Natural killer cell (primary cell): Measurements from ENCODE around the gene ZBTB44. TPM values are rescaled to one million over a fixed set of nuclear protein-coding genes. Genes with fewer than 3 reads are reported as not detected.
"Not testable (repeated sequence)": the region's sequence is repeated elsewhere in the genome, so short reads cannot be mapped to it uniquely, and the experiment has no call there.

ENCODE experiments used
- ATAC-seq, 3 donors: fragments of 150-1000 bp in 2 of 3; fragments of 200-7000 bp in 1 of 3; cut with Tn5 transposase; 1 replicate in 1 of 3; 2 replicates in 2 of 3; pipeline ENCODE4 v1.10.0; 2021; ENCODE audit warnings: mild to moderate bottlenecking in 2 of 3, moderate library complexity in 2 of 3
- DNase-seq, 2 donors: peaks; one replicate each; pipeline versions ENCODE4 v3.0.0 to v3.0.0-alpha.2; 2013 to 2021; ENCODE audit warnings: mixed read lengths in 1 of 2
- H3K27ac ChIP-seq: one replicate; pipeline ENCODE4 v1.5.1; 2013; ENCODE audit warnings: mild to moderate bottlenecking, low read length
- H3K27me3 ChIP-seq: one replicate; pipeline ENCODE4 v1.6.1; 2013; ENCODE audit warnings: low read length; ENCODE audit not compliant: control insufficient read depth, insufficient read depth
- H3K36me3 ChIP-seq: one replicate; pipeline ENCODE4 v1.6.1; 2013; ENCODE audit warnings: low read length; ENCODE audit not compliant: control insufficient read depth, insufficient read depth
- H3K4me1 ChIP-seq: one replicate; pipeline ENCODE4 v1.6.1; 2013; ENCODE audit warnings: low read length; ENCODE audit not compliant: control insufficient read depth, insufficient read depth
- H3K4me3 ChIP-seq: one replicate; pipeline ENCODE4 v1.5.1; 2013; ENCODE audit warnings: low read length
- H3K9me3 ChIP-seq: one replicate; pipeline ENCODE4 v1.6.1; 2013; ENCODE audit warnings: low read length; ENCODE audit not compliant: control insufficient read depth, insufficient read depth
- H3K27ac Mint-ChIP-seq, 2 donors: one replicate each; pipeline ENCODE4 v1.8.0; 2022; ENCODE audit warnings: mild to moderate bottlenecking in 2 of 2, mixed read lengths in 2 of 2, moderate library complexity in 1 of 2
- H3K27me3 Mint-ChIP-seq, 2 donors: one replicate each; pipeline ENCODE4 v1.8.0; 2022; ENCODE audit warnings: low read depth in 2 of 2, mixed read lengths in 2 of 2
- H3K36me3 Mint-ChIP-seq: one replicate; pipeline ENCODE4 v1.8.0; 2022; ENCODE audit warnings: mixed read lengths
- H3K4me1 Mint-ChIP-seq, 2 donors: one replicate each; pipeline ENCODE4 v1.8.0; 2022; ENCODE audit warnings: mixed read lengths in 2 of 2
- H3K4me3 Mint-ChIP-seq: one replicate; pipeline ENCODE4 v1.8.0; 2022; ENCODE audit warnings: mild to moderate bottlenecking, moderate library complexity, mixed read lengths
- H3K9me3 Mint-ChIP-seq, 2 donors: one replicate each; pipeline ENCODE4 v1.8.0; 2022; ENCODE audit warnings: mixed read lengths in 2 of 2
- WGBS: methylation state at CpG from one replicate; pipeline ENCODE4 v1.1.7; 2013; ENCODE audit warnings: missing lambda C conversion rate; ENCODE audit not compliant: insufficient coverage; 5-methylcytosine and 5-hydroxymethylcytosine counted together
- intact Hi-C: fragments of 100-400 bp; cut with micrococcal nuclease; formaldehyde crosslinking; loops from one replicate; pipeline ENCODE4 v1.14.2; 2022
- total RNA-seq, 4 donors: library from RNA; stranded (reverse); fragments of 120-200 nt in 1 of 4; gene quantifications; one replicate each; pipeline versions ENCODE4 v1.2.3 to v1.2.4, GENCODE V29; 2013 to 2022
- TF ChIP-seq, protein P1 (sequence below): fragments of 200-600 bp; IDR thresholded peaks from one replicate; pipeline ENCODE4 v1.8.0; 2022; ENCODE audit warnings: antibody characterized with exemption

The ZBTB44 gene
- total RNA-seq, 3 donors from 2014 or later (not counting 1 experiment from before 2014, with no cell fraction given) = 103 to 131 (median 105) TPM

DNA sequence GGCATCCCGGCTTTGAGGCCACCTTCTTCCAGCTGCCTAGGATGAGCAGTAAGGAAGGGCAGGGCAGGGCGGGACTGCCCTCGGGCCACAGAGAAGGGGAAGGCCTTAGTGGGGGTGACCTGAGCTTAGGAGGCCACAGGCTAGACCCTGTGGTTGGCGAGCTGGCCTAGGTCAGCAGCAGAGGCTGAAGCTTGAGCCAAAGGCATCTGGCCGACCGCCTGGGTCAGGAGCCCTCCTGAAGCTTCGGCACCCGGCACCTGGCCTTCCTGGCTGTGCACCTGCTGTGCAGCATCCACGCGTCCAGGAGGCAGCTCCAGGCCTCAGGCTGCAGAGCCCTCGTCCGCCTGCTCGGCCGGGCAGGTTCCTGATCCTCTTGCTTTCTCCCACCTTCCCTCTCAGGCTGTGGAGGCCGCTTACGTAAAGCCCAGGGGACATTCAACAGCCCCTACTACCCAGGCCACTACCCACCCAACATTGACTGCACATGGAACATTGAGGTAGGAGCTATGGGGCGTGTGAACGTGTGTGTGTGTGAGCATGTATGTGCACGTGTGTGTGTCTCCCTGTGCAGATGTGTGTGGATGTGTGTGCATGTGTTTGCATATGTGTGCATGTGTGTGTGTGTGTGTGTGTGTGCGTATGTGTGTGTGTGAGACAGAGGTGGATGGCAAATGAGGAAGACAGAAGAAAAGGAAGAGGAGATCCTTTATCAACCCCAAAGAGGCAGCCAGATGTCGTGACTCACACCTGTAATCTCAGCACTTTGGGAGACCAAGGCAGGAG lies 120.3 kb downstream of the ZBTB44 start:
- Histone ChIP-seq H3K36me3 (no peaks in the 10 kb centered on the region), H3K9me3 (no peaks in the 10 kb centered on the region), H3K27ac (no peak overlapping the region), H3K4me3 (no peak overlapping the region), H3K27me3 (no peaks in the 10 kb centered on the region), H3K4me1 (no peaks in the 10 kb centered on the region)
- Mint-ChIP-seq H3K4me1 (no peaks in the 10 kb centered on the region), H3K27ac (no peak overlapping the region), H3K27me3 (no peaks in the 10 kb centered on the region), H3K9me3 (no peaks in the 10 kb centered on the region), H3K4me3 (no peak overlapping the region), H3K36me3 (no peaks in the 10 kb centered on the region)
- 93% methylated on average over 21 of the region's 21 CpGs for WGBS
- ATAC-seq = no peak
- TF ChIP-seq, protein P1, sequence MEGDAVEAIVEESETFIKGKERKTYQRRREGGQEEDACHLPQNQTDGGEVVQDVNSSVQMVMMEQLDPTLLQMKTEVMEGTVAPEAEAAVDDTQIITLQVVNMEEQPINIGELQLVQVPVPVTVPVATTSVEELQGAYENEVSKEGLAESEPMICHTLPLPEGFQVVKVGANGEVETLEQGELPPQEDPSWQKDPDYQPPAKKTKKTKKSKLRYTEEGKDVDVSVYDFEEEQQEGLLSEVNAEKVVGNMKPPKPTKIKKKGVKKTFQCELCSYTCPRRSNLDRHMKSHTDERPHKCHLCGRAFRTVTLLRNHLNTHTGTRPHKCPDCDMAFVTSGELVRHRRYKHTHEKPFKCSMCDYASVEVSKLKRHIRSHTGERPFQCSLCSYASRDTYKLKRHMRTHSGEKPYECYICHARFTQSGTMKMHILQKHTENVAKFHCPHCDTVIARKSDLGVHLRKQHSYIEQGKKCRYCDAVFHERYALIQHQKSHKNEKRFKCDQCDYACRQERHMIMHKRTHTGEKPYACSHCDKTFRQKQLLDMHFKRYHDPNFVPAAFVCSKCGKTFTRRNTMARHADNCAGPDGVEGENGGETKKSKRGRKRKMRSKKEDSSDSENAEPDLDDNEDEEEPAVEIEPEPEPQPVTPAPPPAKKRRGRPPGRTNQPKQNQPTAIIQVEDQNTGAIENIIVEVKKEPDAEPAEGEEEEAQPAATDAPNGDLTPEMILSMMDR = no peak
- intact Hi-C loops = no loop called here
- DNase-seq = no peak

DNA sequence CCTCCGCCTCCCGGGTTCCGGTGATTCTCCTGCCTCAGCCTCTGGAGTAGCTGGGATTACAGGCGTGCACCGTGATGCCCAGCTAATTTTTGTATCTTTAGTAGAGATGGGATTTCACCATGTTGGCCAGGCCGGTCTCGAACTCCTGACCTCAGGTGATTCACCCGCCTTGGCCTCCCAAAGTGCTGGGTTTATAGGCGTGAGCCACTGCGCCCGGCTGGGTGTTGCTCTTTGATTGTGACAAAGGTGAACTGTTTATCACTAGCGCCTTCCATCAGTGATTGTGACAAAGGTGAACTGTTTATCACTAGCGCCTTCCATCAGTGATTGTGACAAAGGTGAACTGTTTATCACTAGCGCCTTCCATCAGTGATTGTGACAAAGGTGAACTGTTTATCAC lies 121.2 kb downstream of the ZBTB44 start:
- H3K36me3 Mint-ChIP-seq, H3K27ac ChIP-seq, ATAC-seq, H3K4me3 ChIP-seq, H3K9me3 Mint-ChIP-seq, DNase-seq, H3K4me1 Mint-ChIP-seq, H3K27me3 Mint-ChIP-seq, H3K27me3 ChIP-seq, intact Hi-C loops, H3K4me3 Mint-ChIP-seq, H3K27ac Mint-ChIP-seq, H3K4me1 ChIP-seq, H3K36me3 ChIP-seq, H3K9me3 ChIP-seq: not testable (repeated sequence)
- 95% methylated on average over 12 of the region's 14 CpGs for WGBS

DNA sequence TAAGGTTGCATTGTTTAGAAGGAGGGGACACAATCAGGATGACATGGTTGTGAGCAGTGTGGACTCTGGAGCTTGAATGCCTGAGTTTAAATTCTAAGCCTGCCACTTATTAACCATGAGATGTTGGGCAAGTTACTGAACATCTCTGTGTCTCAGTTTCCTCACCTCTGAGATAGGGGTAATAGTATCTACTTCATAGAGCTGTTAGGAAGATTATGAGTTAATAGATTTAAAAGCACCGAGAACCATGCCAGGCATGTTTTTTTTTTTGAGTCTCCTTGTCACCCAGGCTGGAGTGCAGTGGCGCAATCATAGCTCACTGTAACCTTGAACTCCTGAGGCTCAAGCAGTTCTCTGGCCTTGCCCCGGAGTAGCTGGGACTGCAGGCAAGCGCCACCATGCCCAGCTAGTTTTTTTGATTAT lies 121.9 kb downstream of the ZBTB44 start:
- Mint-ChIP-seq H3K27ac (no peak overlapping the region), H3K36me3 (no peaks in the 10 kb centered on the region), H3K4me1 (no peaks in the 10 kb centered on the region), H3K27me3 (no peaks in the 10 kb centered on the region), H3K4me3 (no peak overlapping the region), H3K9me3 (no peaks in the 10 kb centered on the region)
- WGBS = 83% methylated on average over 4 of the region's 4 CpGs
- H3K4me1 ChIP-seq = no peaks in the 10 kb centered on the region
- no peak overlapping the region for H3K27ac ChIP-seq
- H3K27me3 ChIP-seq = no peaks in the 10 kb centered on the region
- TF ChIP-seq, protein P1 = no peak
- H3K36me3 ChIP-seq = no peaks in the 10 kb centered on the region
- H3K4me3 ChIP-seq = no peak overlapping the region
- intact Hi-C loops = no loop called here
- H3K9me3 ChIP-seq = no peaks in the 10 kb centered on the region
- ATAC-seq (no peak), DNase-seq (no peak)

DNA sequence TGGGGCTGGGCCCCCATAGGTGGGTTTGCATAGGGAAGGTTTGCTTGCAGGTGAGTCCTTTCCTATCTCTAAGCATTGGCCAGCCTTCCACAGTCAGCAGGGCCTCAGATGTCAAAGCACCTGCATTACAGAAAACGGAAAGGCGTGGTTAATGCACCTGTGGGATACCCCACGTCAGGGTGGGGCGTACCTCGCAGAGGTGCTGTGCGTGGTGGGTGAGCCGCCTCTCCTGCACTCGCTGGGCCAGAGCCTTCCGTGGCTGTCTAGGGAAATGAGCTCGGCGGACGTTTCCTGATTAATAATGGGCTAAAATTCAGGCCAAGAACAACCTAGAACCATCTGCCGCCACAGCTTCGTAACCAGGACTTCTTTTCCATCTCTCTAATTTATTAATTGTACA lies 122.8 kb downstream of the ZBTB44 start:
- Mint-ChIP-seq H3K36me3 (no peaks in the 10 kb centered on the region), H3K27me3 (no peaks in the 10 kb centered on the region), H3K27ac (no peak overlapping the region), H3K9me3 (no peaks in the 10 kb centered on the region), H3K4me3 (no peak overlapping the region), H3K4me1 (no peaks in the 10 kb centered on the region)
- Histone ChIP-seq H3K36me3 (no peaks in the 10 kb centered on the region), H3K27me3 (no peaks in the 10 kb centered on the region), H3K27ac (no peak overlapping the region), H3K4me1 (no peaks in the 10 kb centered on the region), H3K4me3 (no peak overlapping the region), H3K9me3 (no peaks in the 10 kb centered on the region)
- WGBS = 85% methylated on average over 14 of the region's 14 CpGs
- no peak for DNase-seq
- TF ChIP-seq, protein P1 = no peak
- no peak for ATAC-seq
- intact Hi-C loops = no loop called here
